Measurements from ENCODE around the gene NLRP9.

Gene NLRP9

DNA sequence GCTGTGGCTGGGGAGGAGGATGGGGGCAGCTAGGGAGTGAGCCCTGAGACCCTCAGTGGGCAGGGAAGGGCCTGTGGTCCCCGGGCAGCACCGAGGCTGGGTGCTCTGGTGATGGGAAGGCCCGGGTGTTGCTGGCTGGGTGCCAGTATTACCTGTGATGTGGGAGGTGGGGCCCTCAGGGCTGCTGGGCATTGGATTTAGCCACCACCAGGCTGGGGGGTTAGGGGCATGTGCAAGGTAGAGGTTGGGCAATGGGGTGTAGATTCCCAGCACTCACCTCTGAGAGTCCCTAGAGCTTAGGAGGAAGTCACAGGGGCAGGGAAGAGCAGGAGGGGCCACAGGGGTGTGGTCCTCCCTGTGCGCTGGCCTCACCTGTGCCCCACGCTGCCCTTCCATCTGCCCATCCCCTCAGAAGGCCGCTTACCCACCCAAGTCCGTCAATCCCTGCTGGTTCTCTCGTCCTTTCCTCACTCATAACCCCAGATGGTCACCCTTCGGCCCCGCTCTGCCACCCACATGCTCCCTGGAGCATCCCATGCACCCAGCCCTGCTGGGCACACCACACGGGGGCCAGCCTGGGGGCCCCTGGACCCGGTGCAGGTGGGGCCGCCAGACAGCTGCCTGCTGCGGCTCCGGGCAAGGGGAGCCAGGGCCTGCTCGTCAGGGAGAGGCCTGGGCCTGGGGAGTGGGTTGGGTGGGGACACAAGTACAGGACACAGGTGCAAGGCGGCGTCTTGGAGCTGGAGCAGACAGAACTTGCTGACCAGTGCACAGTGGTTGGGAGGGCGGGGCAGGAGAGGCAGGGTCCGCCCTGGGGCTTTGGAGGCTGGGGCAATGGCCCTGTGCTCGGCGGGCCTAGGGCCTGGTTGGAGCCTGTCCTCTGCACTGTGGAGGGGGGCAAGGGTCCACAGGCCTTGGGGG is 50.7 kb downstream of the NLRP9 start:
- no peak for DNase-seq (ENCODE audit: low read depth)

DNA sequence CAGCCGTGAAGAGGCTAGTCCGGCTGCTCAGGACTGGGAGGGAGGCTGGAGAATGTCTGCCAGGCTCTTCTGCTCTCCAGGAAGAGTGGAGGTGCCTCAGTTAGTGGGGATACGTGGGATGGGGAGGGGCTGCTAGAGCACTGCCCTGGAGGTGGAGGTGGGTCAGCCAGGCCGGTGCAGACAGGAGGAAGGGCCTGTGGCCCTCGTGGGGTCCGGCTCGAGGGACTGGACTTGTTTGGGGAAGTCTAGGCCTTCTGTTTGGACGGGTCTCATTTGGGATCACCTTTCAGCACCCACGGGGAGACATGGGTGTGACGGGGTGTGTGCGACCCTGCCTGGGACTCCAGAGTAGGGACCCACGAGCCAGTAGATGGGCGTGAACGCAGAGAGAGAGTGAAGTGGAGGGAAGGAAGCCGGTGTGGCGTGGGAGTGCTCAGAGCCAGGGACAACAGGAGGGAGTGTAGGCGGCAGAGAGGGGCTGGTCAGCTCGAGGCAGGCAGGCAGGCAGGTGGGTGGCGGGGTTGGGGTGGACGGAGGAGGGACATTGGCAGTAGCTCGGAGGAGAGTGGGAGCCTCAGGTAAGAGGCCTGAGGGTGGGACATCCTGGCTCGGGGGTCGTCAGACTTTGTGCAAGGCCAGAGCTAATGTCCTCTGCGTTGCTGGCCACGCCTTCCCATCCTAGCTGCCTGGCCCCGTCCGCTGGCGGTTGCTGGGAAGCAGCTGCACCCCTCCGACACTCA is 51.7 kb downstream of the NLRP9 start:
- DNase-seq (ENCODE audit: low read depth) = no peak

- no peak for DNase-seq (ENCODE audit: low read depth)
Observed at GRCh38 chr19:55685776-55686175, 52.4 kb downstream of the NLRP9 start.

DNA sequence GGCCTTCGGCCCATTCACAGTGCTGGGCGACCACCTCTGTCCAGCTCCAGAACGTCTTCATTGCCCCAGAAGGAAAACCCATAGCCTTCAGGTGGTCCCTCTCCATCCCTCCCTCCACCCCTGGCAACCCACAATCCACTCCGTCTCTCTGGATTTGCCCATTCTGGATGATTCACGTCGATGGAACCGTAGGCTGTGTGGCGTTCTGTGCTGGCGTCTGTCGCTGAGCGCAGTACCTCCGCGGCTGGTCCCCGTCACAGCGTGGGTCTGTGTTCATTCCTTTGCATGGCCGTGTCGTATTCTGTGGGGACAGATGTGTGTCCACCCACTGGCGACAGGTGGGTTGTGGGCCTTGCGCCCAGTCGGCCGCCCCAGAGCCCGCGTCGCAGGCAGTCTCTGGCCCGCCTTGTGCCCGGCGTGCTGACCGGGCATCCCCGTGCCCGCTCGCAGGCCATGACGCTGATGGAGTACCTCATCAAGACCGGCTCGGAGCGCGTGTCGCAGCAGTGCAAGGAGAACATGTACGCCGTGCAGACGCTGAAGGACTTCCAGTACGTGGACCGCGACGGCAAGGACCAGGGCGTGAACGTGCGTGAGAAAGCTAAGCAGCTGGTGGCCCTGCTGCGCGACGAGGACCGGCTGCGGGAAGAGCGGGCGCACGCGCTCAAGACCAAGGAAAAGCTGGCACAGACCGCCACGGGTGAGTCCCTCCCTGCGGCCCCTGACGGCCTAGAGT is 53.1 kb downstream of the NLRP9 start:
- no peak for DNase-seq (ENCODE audit: low read depth)

DNA sequence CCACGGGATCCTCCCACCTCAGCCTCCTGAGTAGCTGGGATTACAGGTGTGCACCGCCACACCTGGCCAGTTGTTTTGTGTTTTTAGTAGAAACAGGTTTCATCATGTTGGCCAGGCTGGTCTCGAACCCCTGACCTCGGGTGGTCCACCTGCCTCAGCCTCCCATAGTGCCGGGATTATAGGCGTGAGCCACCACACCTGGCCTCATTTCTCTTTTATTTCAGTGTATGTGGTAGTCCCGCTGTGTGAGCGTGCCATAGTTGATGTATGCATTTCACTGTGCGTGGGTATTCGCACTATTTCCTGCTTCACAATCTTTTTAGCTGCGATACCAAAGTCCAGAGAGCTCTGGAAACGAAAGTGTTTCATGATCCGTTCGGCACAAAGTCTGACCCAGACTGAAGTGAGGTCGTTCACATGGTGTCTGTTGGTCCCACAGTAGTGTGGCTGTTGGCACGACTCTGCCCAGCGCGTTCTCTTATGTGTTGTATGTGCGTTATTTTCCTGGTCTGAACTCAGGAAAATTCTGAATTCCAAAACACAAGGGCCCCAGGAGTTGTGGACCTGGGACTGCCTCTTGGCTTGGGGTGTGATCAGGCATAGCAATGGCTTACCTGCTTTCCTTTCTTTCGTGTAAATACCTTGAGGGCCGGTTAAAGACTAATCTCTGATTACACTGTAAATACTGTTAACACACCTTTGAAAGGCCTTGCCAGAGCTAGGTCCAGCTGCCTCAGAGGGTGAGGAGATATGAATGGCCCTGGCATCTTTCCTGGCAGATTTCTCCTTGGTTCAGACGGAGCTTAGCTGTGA is 54.5 kb downstream of the NLRP9 start:
- DNase-seq (ENCODE audit: low read depth) = no peak

DNA sequence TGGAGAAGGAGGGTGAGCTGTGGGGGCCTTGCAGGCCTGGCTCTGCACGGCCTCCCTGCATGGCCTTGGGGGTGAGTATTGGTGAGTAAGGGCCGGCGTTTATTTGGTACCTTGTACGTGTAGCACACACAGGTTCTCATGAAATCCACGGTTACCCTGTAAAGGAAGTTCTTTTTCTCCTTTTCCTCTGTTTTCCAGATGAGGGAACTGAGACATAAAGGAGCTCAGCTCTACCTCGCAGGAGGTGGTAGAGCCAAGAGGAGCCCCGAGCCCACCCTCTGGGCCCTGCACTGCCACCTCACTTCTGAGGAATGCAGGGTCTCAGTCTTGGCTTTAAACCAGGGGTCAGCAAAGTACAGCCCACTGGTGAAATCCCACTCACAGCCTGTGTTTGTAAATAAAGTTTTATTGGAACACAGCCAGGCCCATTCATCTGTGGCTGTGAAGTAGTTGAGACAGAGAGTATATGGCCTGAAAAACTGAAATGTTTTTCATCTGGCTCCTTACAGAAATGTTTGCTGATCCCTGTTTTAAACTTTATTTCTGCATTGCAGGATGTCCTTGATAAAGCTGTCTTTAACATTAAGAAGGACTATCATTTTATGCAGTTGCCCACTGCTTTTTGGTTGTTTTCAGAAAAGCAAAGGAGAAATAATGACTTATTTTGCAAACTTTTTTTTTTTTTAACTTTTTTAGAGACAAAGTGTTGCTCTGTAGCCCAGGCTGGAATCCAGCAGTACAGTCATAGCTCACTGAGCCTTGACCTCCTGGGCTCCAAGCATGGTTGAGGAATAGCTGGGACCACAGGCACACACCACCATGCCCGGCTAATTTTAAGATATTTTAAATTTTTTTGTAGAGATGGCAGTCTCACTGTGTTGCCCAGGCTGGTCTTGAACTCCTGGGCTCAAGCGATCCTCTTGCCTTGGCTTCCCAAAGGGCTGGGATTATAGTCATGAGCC is 56.8 kb downstream of the NLRP9 start:
- DNase-seq (ENCODE audit: low read depth) = no peak

- DNase-seq (ENCODE audit: low read depth) = no peak
Observed at GRCh38 chr19:55680339-55681130, 57.7 kb downstream of the NLRP9 start.

- no peak for DNase-seq (ENCODE audit: low read depth)
Observed at GRCh38 chr19:55679343-55680257, 58.6 kb downstream of the NLRP9 start.

DNA sequence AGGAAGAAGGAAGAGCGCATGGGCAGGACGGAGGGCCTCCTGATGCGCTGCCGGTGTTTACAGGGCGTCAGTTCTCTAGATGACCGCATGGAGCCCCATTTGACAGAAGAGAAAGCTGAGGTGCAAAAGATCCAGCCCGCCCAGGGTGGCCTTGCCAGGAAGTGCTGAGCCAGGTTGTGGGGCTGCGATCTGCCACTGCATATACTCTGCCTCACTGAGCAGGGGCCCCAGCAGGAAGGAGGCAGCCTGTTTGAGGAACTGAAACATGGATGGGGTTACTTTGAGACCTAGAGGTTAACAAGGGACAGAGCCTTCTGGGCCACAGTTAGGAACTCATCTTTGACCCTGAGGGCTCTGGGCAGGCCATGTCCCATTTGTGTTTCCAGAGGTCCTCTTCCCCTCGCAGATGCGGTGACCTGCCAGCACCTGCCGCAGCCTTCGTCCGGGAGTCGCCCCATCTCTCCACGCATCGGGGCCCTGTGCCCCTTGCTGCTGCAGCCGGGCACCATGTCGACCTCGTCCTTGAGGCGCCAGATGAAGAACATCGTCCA is 60.0 kb downstream of the NLRP9 start:
- no peak for DNase-seq (ENCODE audit: low read depth)

GRCh38 chr19:55677572-55678028 is 60.6 kb downstream of the NLRP9 start:
- no peak for DNase-seq (ENCODE audit: low read depth)

DNA sequence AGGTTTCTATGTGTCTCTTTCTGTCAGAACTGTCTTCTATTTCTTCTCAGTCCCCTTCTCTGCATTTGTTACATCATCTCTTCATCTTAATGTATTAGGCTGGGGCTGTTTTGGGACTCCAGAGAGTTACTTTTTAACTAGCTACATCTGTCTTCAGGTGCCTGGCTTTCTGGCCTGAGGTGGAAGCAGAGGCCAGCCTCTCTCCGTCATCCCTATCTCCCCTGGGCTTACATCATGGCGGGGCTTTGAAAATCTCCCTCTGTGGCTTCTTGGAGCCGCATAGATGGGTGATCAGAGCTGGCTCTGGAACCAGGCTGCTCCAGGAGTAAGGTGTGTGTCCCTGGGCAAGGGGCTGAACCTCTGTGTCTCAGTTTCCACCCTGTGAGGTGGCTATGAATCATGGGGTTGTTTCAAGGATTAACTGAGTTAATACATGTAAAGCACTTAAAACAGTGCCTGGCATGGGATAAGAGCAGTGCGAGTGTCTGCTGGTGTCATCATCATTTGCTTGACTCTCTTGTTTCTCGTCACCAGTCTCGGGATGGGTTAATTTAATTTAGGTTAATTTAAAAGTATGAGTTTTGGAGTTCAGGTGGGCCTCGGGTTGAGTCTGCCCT is 61.2 kb downstream of the NLRP9 start:
- no peak for DNase-seq (ENCODE audit: low read depth)

DNA sequence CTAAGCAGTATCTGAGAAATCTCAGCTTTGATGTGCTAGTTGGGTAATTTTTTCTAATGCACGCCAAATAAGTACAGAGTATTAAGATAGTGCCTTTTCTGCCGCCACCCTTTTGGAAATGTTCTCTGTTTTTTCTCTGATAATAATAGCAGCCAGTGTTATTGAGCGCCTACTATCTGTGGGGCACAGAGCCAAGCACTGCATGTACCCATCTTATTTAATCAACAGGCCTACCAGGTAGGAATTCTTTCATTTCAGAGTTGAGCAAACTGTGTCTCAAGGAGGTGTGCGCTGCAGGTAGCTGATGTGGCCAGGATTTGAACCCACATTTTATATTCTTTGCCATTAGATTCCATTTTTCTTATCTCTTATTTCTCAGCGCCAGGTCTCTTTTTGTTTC is 61.8 kb downstream of the NLRP9 start:
- DNase-seq (ENCODE audit: low read depth) = no peak

GRCh38 chr19:55675661-55676354 is 62.4 kb downstream of the NLRP9 start:
- no peak for DNase-seq (ENCODE audit: low read depth)

- peak; percentile 97 for DNase-seq (ENCODE audit: low read depth)
Observed at GRCh38 chr19:55674841-55675660, 63.2 kb downstream of the NLRP9 start, which contains the start of gene EPN1. TSS of gene EPN1 (plus strand) at chr19:55675226. CDS start at chr19:55678628, 3,402 bp downstream.

GRCh38 chr19:55674459-55674840 is 63.8 kb downstream of the NLRP9 start:
- no peak for DNase-seq (ENCODE audit: low read depth)

GRCh38 chr19:55673889-55674288 is 64.3 kb downstream of the NLRP9 start:
- no peak for DNase-seq (ENCODE audit: low read depth)
